MM.1S (cell line): ENCODE measurements around the gene JADE2.

Experiments used
- DNase-seq: peaks from one replicate; pipeline ENCODE4 v3.0.0-alpha.2; 2015
- H2AFZ ChIP-seq: fragments of 300-600 bp; sonication (generic); 2 replicates; pipeline ENCODE4 v1.6.0; 2016; ENCODE audit warnings: antibody characterized with exemption, low read length
- H3F3A ChIP-seq: fragments of 300-600 bp; sonication (generic); 2 replicates; pipeline ENCODE4 v1.6.1; 2016; ENCODE audit warnings: mild to moderate bottlenecking, antibody characterized with exemption, low read length, moderate library complexity, mixed read lengths; ENCODE audit not compliant: insufficient read depth
- H3K27ac ChIP-seq: fragments of 300-600 bp; sonication (generic); 2 replicates; pipeline ENCODE4 v1.5.1; 2016; ENCODE audit warnings: mild to moderate bottlenecking, low read length
- H3K27me3 ChIP-seq: fragments of 300-600 bp; sonication (generic); replicated peaks from 2 replicates; pipeline ENCODE4 v1.6.0; 2016; ENCODE audit warnings: low read length; ENCODE audit not compliant: insufficient read depth
- H3K36me3 ChIP-seq: fragments of 300-600 bp; sonication (generic); replicated peaks from 2 replicates; pipeline ENCODE4 v1.6.1; 2016; ENCODE audit warnings: mild to moderate bottlenecking, low read length, mixed read lengths; ENCODE audit not compliant: insufficient read depth
- H3K4me1 ChIP-seq: fragments of 300-600 bp; sonication (generic); 2 replicates; pipeline ENCODE4 v1.6.1; 2016; ENCODE audit warnings: low read length, mixed read lengths
- H3K4me2 ChIP-seq: fragments of 300-600 bp; sonication (generic); 2 replicates; pipeline ENCODE4 v1.6.0; 2016; ENCODE audit warnings: low read depth, low read length
- H3K4me3 ChIP-seq: fragments of 300-600 bp; sonication (generic); 2 replicates; pipeline ENCODE4 v1.5.1; 2016; ENCODE audit warnings: low read length, mixed read lengths
- H3K79me2 ChIP-seq: fragments of 300-600 bp; sonication (generic); 2 replicates; pipeline ENCODE4 v1.6.1; 2016; ENCODE audit warnings: mixed run types, low read length, mixed read lengths
- H3K9ac ChIP-seq: fragments of 300-600 bp; sonication (generic); 2 replicates; pipeline ENCODE4 v1.6.1; 2016; ENCODE audit warnings: low read length, mixed read lengths
- H3K9me2 ChIP-seq: fragments of 300-600 bp; sonication (generic); replicated peaks from 2 replicates; pipeline ENCODE4 v1.6.1; 2016; ENCODE audit warnings: mild to moderate bottlenecking, low read length, mixed read lengths; ENCODE audit not compliant: insufficient read depth
- H3K9me3 ChIP-seq: fragments of 300-600 bp; sonication (generic); replicated peaks from 2 replicates; pipeline ENCODE4 v1.6.1; 2016; ENCODE audit warnings: mild to moderate bottlenecking, low read length, mixed read lengths; ENCODE audit not compliant: insufficient read depth
- H4K20me1 ChIP-seq: fragments of 300-600 bp; sonication (generic); 2 replicates; pipeline ENCODE4 v1.6.1; 2016; ENCODE audit warnings: mild to moderate bottlenecking, low read length, moderate library complexity, mixed read lengths; ENCODE audit not compliant: insufficient read depth
- CTCF ChIP-seq: fragments of 300-600 bp; sonication (generic); IDR thresholded peaks from 2 replicates; pipeline ENCODE4 v1.5.1; 2016; ENCODE audit warnings: antibody characterized with exemption, low read length, mixed read lengths
- EZH2 ChIP-seq: fragments of 300-600 bp; sonication (generic); optimal IDR thresholded peaks from 2 replicates; pipeline ENCODE3; 2017; ENCODE audit warnings: low read depth, mild to moderate bottlenecking, antibody characterized with exemption, low read length, mixed read lengths
- EZH2phosphoT487 ChIP-seq: fragments of 300-600 bp; sonication (generic); IDR thresholded peaks from 2 replicates; pipeline ENCODE4 v1.6.1; 2018; ENCODE audit warnings: antibody characterized with exemption, low read length

The JADE2 gene

GRCh38 chr5:134559672-134560071 lies 34.2 kb downstream of the JADE2 start:
- no peak overlapping the region for H2AFZ ChIP-seq
- no peak overlapping the region for H3K4me3 ChIP-seq
- H3K27ac ChIP-seq: no peak overlapping the region
- no peak overlapping the region for H3K9ac ChIP-seq
- H3K9me2 ChIP-seq: no peaks in the 10 kb centered on the region
- TF ChIP-seq EZH2phosphoT487 (no peak), EZH2 (no peak), CTCF (no peak)
- no peak for DNase-seq
- no peaks in the 10 kb centered on the region for H3K9me3 ChIP-seq
- H3K36me3 ChIP-seq: no peaks in the 10 kb centered on the region
- H3K79me2 ChIP-seq: no peaks in the 10 kb centered on the region
- H3K4me2 ChIP-seq: no peak overlapping the region
- H3F3A ChIP-seq: no peaks in the 10 kb centered on the region
- H3K27me3 ChIP-seq: no peaks in the 10 kb centered on the region
- H4K20me1 ChIP-seq: no peaks in the 10 kb centered on the region
- H3K4me1 ChIP-seq: no peaks in the 10 kb centered on the region

- H3K4me3 ChIP-seq: no peak overlapping the region
- no peak overlapping the region for H3K27ac ChIP-seq
- H2AFZ ChIP-seq: no peak overlapping the region
- H3F3A ChIP-seq: no peaks in the 10 kb centered on the region
- DNase-seq: no peak
- no peaks in the 10 kb centered on the region for H3K9me3 ChIP-seq
- no peaks in the 10 kb centered on the region for H3K79me2 ChIP-seq
- no peaks in the 10 kb centered on the region for H4K20me1 ChIP-seq
- no peaks in the 10 kb centered on the region for H3K27me3 ChIP-seq
- H3K9ac ChIP-seq: no peak overlapping the region
- no peaks in the 10 kb centered on the region for H3K4me1 ChIP-seq
- TF ChIP-seq EZH2 (no peak), EZH2phosphoT487 (no peak), CTCF (no peak)
- H3K9me2 ChIP-seq: no peaks in the 10 kb centered on the region
- H3K4me2 ChIP-seq: no peak overlapping the region
- H3K36me3 ChIP-seq: no peaks in the 10 kb centered on the region
Observed at GRCh38 chr5:134560698-134561097, 35.2 kb downstream of the JADE2 start.

GRCh38 chr5:134561871-134562296 lies 36.4 kb downstream of the JADE2 start:
- Histone ChIP-seq H4K20me1 (no peaks in the 10 kb centered on the region), H3K36me3 (no peaks in the 10 kb centered on the region), H3K79me2 (no peaks in the 10 kb centered on the region), H3K9ac (no peak overlapping the region), H2AFZ (no peak overlapping the region), H3F3A (no peaks in the 10 kb centered on the region), H3K27me3 (no peaks in the 10 kb centered on the region), H3K27ac (no peak overlapping the region), H3K4me2 (no peak overlapping the region), H3K4me1 (no peaks in the 10 kb centered on the region), H3K4me3 (no peak overlapping the region), H3K9me3 (no peaks in the 10 kb centered on the region), H3K9me2 (no peaks in the 10 kb centered on the region)
- DNase-seq: no peak
- TF ChIP-seq CTCF (peak; percentile 22), EZH2phosphoT487 (no peak)
